ENCODE measurements around the gene TAF8. TPM values are rescaled to one million over a fixed set of nuclear protein-coding genes. Genes with fewer than 3 reads are reported as not detected.

The TAF8 gene
- polyA plus RNA-seq, 1 donor (not counting 4 experiments of a cell fraction or from before 2014, with no cell fraction given) = 15.9 TPM

- H3K27me3 ChIP-seq (ENCODE audit: control insufficient read depth, extremely low read depth, insufficient read depth, low read length) = no peaks in the 10 kb centered on the region
- H3K79me2 ChIP-seq (ENCODE audit: control insufficient read depth, insufficient read depth, low read length) = no peaks in the 10 kb centered on the region
- H2AFZ ChIP-seq (ENCODE audit: control insufficient read depth, low read length) = no peak overlapping the region
- H3K9me3 ChIP-seq (ENCODE audit: control insufficient read depth, low read depth, low read length) = no peaks in the 10 kb centered on the region
- peaks cover 24 to 32% of the 10 kb centered on the region in 2 experiments for H3K36me3 ChIP-seq (ENCODE audit: control insufficient read depth in 2 of 2, extremely low read depth in 1 of 2, insufficient read depth in 2 of 2, low read length in 2 of 2)
- TF ChIP-seq, protein P1, sequence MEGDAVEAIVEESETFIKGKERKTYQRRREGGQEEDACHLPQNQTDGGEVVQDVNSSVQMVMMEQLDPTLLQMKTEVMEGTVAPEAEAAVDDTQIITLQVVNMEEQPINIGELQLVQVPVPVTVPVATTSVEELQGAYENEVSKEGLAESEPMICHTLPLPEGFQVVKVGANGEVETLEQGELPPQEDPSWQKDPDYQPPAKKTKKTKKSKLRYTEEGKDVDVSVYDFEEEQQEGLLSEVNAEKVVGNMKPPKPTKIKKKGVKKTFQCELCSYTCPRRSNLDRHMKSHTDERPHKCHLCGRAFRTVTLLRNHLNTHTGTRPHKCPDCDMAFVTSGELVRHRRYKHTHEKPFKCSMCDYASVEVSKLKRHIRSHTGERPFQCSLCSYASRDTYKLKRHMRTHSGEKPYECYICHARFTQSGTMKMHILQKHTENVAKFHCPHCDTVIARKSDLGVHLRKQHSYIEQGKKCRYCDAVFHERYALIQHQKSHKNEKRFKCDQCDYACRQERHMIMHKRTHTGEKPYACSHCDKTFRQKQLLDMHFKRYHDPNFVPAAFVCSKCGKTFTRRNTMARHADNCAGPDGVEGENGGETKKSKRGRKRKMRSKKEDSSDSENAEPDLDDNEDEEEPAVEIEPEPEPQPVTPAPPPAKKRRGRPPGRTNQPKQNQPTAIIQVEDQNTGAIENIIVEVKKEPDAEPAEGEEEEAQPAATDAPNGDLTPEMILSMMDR (optimal IDR thresholded peaks at IDR 0.05 in 1 of 3, IDR thresholded peaks at IDR 0.05 in 1 of 3, conservative IDR thresholded peaks at IDR 0.05 in 1 of 3; ENCODE audit: extremely low read depth in 1 of 3, insufficient read depth in 2 of 3, low read length in 3 of 3) = no peak
- no peak for TF ChIP-seq EZH2 (IDR thresholded peaks at IDR 0.05; ENCODE audit: low read length)
- H3K27ac ChIP-seq (ENCODE audit: control insufficient read depth, insufficient read depth, low read length) = no peak overlapping the region
- dilution Hi-C loops (cut with MboI; ENCODE audit: extremely low pct_ligation_motif_present, low sequenced_read_pairs) = no loop called here
- H4K20me1 ChIP-seq (ENCODE audit: control insufficient read depth, extremely low read depth, insufficient read depth, low read length) = no peaks in the 10 kb centered on the region
- H3K4me2 ChIP-seq (ENCODE audit: control insufficient read depth, extremely low read depth, insufficient read depth, low read depth, low read length) = no peak overlapping the region
- H3K4me1 ChIP-seq (ENCODE audit: control insufficient read depth, extremely low read depth, insufficient read depth, low read length) = no peaks in the 10 kb centered on the region
- H3K9me1 ChIP-seq (ENCODE audit: control insufficient read depth, extremely low read depth, insufficient read depth, low read length) = no peaks in the 10 kb centered on the region
- DNase-seq (ENCODE audit: low read depth, low spot score) (no peak), FAIRE-seq (no peak)
- H3K9ac ChIP-seq (ENCODE audit: control insufficient read depth, extremely low read depth, insufficient read depth, low read length) = no peak overlapping the region
- no peak overlapping the region for H3K4me3 ChIP-seq (ENCODE audit: control insufficient read depth in 2 of 3, extremely low read depth in 1 of 3, insufficient read depth in 2 of 3, low read depth in 1 of 3, low read length in 3 of 3)
Measured at GRCh38 chr6:42071881-42072583, 21.7 kb downstream of the TAF8 start.

GRCh38 chr6:42073287-42073686 lies 23.0 kb downstream of the TAF8 start:
- Histone ChIP-seq H3K79me2 (ENCODE audit: control insufficient read depth, insufficient read depth, low read length) (no peaks in the 10 kb centered on the region), H3K27ac (ENCODE audit: control insufficient read depth, insufficient read depth, low read length) (no peak overlapping the region), H3K4me2 (ENCODE audit: control insufficient read depth, extremely low read depth, insufficient read depth, low read depth, low read length) (no peak overlapping the region), H3K9ac (ENCODE audit: control insufficient read depth, extremely low read depth, insufficient read depth, low read length) (no peak overlapping the region), H3K4me1 (ENCODE audit: control insufficient read depth, extremely low read depth, insufficient read depth, low read length) (no peaks in the 10 kb centered on the region), H3K36me3 (ENCODE audit: control insufficient read depth in 2 of 2, extremely low read depth in 1 of 2, insufficient read depth in 2 of 2, low read length in 2 of 2) (peaks cover 20 to 34% of the 10 kb centered on the region in 2 experiments), H3K9me1 (ENCODE audit: control insufficient read depth, extremely low read depth, insufficient read depth, low read length) (no peaks in the 10 kb centered on the region), H3K9me3 (ENCODE audit: control insufficient read depth, low read depth, low read length) (no peaks in the 10 kb centered on the region), H3K27me3 (ENCODE audit: control insufficient read depth, extremely low read depth, insufficient read depth, low read length) (no peaks in the 10 kb centered on the region), H4K20me1 (ENCODE audit: control insufficient read depth, extremely low read depth, insufficient read depth, low read length) (no peaks in the 10 kb centered on the region), H2AFZ (ENCODE audit: control insufficient read depth, low read length) (no peak overlapping the region), H3K4me3 (ENCODE audit: control insufficient read depth in 2 of 3, extremely low read depth in 1 of 3, insufficient read depth in 2 of 3, low read depth in 1 of 3, low read length in 3 of 3) (no peak overlapping the region)
- DNase-seq (ENCODE audit: low read depth, low spot score) = no peak
- dilution Hi-C loops (cut with MboI; ENCODE audit: extremely low pct_ligation_motif_present, low sequenced_read_pairs) = no loop called here
- no peak for FAIRE-seq
- no peak for TF ChIP-seq EZH2 (IDR thresholded peaks at IDR 0.05; ENCODE audit: low read length)
- TF ChIP-seq, protein P1 (optimal IDR thresholded peaks at IDR 0.05 in 1 of 3, IDR thresholded peaks at IDR 0.05 in 1 of 3, conservative IDR thresholded peaks at IDR 0.05 in 1 of 3; ENCODE audit: extremely low read depth in 1 of 3, insufficient read depth in 2 of 3, low read length in 3 of 3) = no peak
